ENCODE results near the gene MASTL.

GRCh38 chr10:27223964-27224363 lies 68.8 kb downstream of the MASTL start:
- no peak for TF ChIP-seq POLR2A (IDR thresholded peaks at IDR 0.05)
- TF ChIP-seq, protein P1, sequence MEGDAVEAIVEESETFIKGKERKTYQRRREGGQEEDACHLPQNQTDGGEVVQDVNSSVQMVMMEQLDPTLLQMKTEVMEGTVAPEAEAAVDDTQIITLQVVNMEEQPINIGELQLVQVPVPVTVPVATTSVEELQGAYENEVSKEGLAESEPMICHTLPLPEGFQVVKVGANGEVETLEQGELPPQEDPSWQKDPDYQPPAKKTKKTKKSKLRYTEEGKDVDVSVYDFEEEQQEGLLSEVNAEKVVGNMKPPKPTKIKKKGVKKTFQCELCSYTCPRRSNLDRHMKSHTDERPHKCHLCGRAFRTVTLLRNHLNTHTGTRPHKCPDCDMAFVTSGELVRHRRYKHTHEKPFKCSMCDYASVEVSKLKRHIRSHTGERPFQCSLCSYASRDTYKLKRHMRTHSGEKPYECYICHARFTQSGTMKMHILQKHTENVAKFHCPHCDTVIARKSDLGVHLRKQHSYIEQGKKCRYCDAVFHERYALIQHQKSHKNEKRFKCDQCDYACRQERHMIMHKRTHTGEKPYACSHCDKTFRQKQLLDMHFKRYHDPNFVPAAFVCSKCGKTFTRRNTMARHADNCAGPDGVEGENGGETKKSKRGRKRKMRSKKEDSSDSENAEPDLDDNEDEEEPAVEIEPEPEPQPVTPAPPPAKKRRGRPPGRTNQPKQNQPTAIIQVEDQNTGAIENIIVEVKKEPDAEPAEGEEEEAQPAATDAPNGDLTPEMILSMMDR (IDR thresholded peaks at IDR 0.05): peak; percentile 10 to 61 (median 27)

Data from testis (tissue), 2 donors.